GM10266 (cell line): Measurements from ENCODE around the gene CBFA2T3.

Experiments used
- DNase-seq: peaks from one replicate; pipeline ENCODE4 v3.0.0; 2012; ENCODE audit errors: extremely low spot score
- CTCF ChIP-seq: IDR thresholded peaks from 2 replicates; pipeline ENCODE4 v1.5.1; 2012; ENCODE audit warnings: mild to moderate bottlenecking, low read depth; ENCODE audit not compliant: control insufficient read depth, insufficient read depth; ENCODE audit errors: missing control alignments

CBFA2T3 gene

GRCh38 chr16:88965826-88966480, 11.1 kb downstream of the CBFA2T3 start:
- TF ChIP-seq CTCF: no peak
- DNase-seq: no peak

GRCh38 chr16:88965411-88965810, 11.6 kb downstream of the CBFA2T3 start:
- TF ChIP-seq CTCF: no peak
- DNase-seq: no peak

GRCh38 chr16:88964636-88965035, 12.4 kb downstream of the CBFA2T3 start:
- TF ChIP-seq CTCF: no peak
- DNase-seq: no peak

GRCh38 chr16:88963583-88963982, 13.4 kb downstream of the CBFA2T3 start:
- no peak for TF ChIP-seq CTCF
- no peak for DNase-seq

- no peak for DNase-seq
Measured at GRCh38 chr16:88962478-88963152, 14.4 kb downstream of the CBFA2T3 start.

GRCh38 chr16:88961011-88961410, 16.0 kb downstream of the CBFA2T3 start:
- TF ChIP-seq CTCF: no peak
- no peak for DNase-seq

More at GRCh38 chr16:88962478-88963152, 14.4 kb downstream of the CBFA2T3 start:
- TF ChIP-seq CTCF: no peak

- TF ChIP-seq CTCF: no peak
- DNase-seq: no peak
Measured at GRCh38 chr16:88960516-88960915, 16.5 kb downstream of the CBFA2T3 start.
